ENCODE results near the gene ADAMTSL3. TPM values are rescaled to one million over a fixed set of nuclear protein-coding genes. Genes with fewer than 3 reads are reported as not detected.

The ADAMTSL3 gene
- total RNA-seq, 1 experiment from 2014 or later, result 0.05 TPM

DNA sequence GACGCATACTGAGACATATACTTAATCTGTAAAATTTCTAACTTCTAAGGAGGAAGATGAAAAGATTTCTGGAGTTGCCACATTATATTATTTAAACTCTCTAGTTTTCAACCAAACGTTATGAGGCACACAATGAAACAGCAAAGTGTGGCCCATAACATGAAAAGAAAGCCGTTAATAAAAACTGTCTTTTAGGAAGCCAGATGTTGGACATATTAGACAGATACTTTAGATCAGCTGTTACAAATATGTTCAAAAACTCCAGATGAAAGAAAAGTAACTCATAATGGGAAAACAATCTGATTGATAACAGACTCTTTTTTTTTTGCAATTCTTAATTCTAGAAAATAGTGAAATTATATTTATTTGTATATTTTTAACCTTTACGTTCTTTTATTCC lies 34.3 kb downstream of the ADAMTSL3 start:
- RAD21 ChIA-PET (ENCODE audit: low non-redundant PET in 1 of 2, low total read pairs in 2 of 2, uncharacterized antibody in 2 of 2, unreplicated experiment in 2 of 2), result no interaction called here
- H3K9me3 ChIP-seq (ENCODE audit: control insufficient read depth in 1 of 2, insufficient read depth in 1 of 2, low read depth in 1 of 2, low read length in 2 of 2), result no peaks in the 10 kb centered on the region
- BruUV-seq (replicated peaks), result no TSS peak
- no peak overlapping the region for H3K27ac ChIP-seq (ENCODE audit: low read depth, low read length)
- no peak for DNase-seq (ENCODE audit: low read depth, low spot score)
- no peaks in the 10 kb centered on the region for H4K20me1 ChIP-seq (ENCODE audit: insufficient read depth)
- peaks cover 43% of the 10 kb centered on the region for H3K27me3 ChIP-seq (ENCODE audit: insufficient read depth, low read length)
- H3K36me3 ChIP-seq (ENCODE audit: control insufficient read depth in 1 of 2, insufficient read depth in 2 of 2, low read length in 2 of 2), result no peaks in the 10 kb centered on the region
- intact Hi-C loops (cut with micrococcal nuclease), result no loop called here
- no peak overlapping the region for H3K9ac ChIP-seq (ENCODE audit: low read length)
- CTCF ChIA-PET, result no interaction called here
- ATAC-seq, result no peak
- TF ChIP-seq CEBPB (IDR thresholded peaks at IDR 0.05; ENCODE audit: low read depth), result no peak
- no peak for TF ChIP-seq FOSL1 (IDR thresholded peaks at IDR 0.05; ENCODE audit: low read depth)
- no peak for TF ChIP-seq EZH2phosphoT487 (IDR thresholded peaks at IDR 0.05; ENCODE audit: borderline replicate concordance)
- no peak for TF ChIP-seq JUND (IDR thresholded peaks at IDR 0.05)
- no peak for TF ChIP-seq ZNF274 (IDR thresholded peaks at IDR 0.05; ENCODE audit: low read depth, low read length)
- TF ChIP-seq, protein P1, sequence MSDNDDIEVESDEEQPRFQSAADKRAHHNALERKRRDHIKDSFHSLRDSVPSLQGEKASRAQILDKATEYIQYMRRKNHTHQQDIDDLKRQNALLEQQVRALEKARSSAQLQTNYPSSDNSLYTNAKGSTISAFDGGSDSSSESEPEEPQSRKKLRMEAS (IDR thresholded peaks at IDR 0.05), result no peak
- no peak for TF ChIP-seq YY1 (IDR thresholded peaks at IDR 0.05; ENCODE audit: extremely low read depth, insufficient replicate concordance, low read depth, low read length)
- TF ChIP-seq EZH2 (IDR thresholded peaks at IDR 0.05), result no peak
- TF ChIP-seq SIN3A (IDR thresholded peaks at IDR 0.05; ENCODE audit: low read depth), result no peak
- no peak for TF ChIP-seq POLR2A (IDR thresholded peaks at IDR 0.05; ENCODE audit: borderline replicate concordance, extremely low read depth, insufficient read depth, insufficient read length)
- TF ChIP-seq, protein P2, sequence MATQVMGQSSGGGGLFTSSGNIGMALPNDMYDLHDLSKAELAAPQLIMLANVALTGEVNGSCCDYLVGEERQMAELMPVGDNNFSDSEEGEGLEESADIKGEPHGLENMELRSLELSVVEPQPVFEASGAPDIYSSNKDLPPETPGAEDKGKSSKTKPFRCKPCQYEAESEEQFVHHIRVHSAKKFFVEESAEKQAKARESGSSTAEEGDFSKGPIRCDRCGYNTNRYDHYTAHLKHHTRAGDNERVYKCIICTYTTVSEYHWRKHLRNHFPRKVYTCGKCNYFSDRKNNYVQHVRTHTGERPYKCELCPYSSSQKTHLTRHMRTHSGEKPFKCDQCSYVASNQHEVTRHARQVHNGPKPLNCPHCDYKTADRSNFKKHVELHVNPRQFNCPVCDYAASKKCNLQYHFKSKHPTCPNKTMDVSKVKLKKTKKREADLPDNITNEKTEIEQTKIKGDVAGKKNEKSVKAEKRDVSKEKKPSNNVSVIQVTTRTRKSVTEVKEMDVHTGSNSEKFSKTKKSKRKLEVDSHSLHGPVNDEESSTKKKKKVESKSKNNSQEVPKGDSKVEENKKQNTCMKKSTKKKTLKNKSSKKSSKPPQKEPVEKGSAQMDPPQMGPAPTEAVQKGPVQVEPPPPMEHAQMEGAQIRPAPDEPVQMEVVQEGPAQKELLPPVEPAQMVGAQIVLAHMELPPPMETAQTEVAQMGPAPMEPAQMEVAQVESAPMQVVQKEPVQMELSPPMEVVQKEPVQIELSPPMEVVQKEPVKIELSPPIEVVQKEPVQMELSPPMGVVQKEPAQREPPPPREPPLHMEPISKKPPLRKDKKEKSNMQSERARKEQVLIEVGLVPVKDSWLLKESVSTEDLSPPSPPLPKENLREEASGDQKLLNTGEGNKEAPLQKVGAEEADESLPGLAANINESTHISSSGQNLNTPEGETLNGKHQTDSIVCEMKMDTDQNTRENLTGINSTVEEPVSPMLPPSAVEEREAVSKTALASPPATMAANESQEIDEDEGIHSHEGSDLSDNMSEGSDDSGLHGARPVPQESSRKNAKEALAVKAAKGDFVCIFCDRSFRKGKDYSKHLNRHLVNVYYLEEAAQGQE (IDR thresholded peaks at IDR 0.05; ENCODE audit: low read depth), result no peak
- TF ChIP-seq, protein P3, sequence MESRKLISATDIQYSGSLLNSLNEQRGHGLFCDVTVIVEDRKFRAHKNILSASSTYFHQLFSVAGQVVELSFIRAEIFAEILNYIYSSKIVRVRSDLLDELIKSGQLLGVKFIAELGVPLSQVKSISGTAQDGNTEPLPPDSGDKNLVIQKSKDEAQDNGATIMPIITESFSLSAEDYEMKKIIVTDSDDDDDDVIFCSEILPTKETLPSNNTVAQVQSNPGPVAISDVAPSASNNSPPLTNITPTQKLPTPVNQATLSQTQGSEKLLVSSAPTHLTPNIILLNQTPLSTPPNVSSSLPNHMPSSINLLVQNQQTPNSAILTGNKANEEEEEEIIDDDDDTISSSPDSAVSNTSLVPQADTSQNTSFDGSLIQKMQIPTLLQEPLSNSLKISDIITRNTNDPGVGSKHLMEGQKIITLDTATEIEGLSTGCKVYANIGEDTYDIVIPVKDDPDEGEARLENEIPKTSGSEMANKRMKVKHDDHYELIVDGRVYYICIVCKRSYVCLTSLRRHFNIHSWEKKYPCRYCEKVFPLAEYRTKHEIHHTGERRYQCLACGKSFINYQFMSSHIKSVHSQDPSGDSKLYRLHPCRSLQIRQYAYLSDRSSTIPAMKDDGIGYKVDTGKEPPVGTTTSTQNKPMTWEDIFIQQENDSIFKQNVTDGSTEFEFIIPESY (IDR thresholded peaks at IDR 0.05; ENCODE audit: extremely low read depth, insufficient replicate concordance, low read length), result no peak
- TF ChIP-seq, protein P4, sequence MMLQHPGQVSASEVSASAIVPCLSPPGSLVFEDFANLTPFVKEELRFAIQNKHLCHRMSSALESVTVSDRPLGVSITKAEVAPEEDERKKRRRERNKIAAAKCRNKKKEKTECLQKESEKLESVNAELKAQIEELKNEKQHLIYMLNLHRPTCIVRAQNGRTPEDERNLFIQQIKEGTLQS (IDR thresholded peaks at IDR 0.05), result no peak
- no peak for TF ChIP-seq SP1 (IDR thresholded peaks at IDR 0.05; ENCODE audit: low read depth)
- no peak overlapping the region for H3K4me3 ChIP-seq (replicated peaks in 1 of 2; ENCODE audit: low read depth in 1 of 2, low read length in 2 of 2)
- H3K4me2 ChIP-seq (ENCODE audit: low read length), result no peak overlapping the region
- no peak overlapping the region for H2AFZ ChIP-seq (ENCODE audit: low read depth, low read length, poor library complexity, severe bottlenecking)
- H3K9me2 ChIP-seq (ENCODE audit: insufficient read depth), result no peaks in the 10 kb centered on the region
- POLR2A ChIA-PET, result no interaction called here
- no peaks in the 10 kb centered on the region for H3K79me2 ChIP-seq (ENCODE audit: insufficient read depth, low read length)
- H3K4me1 ChIP-seq (ENCODE audit: control insufficient read depth in 1 of 2, insufficient read depth in 2 of 2, low read length in 2 of 2), result no peaks in the 10 kb centered on the region

Measured in HCT116 (cell line).